ENCODE data around the gene RGS9BP.
"Not testable (repeated sequence)": the region's sequence is repeated elsewhere in the genome, so short reads cannot be mapped to it uniquely, and the experiment has no call there.

RGS9BP gene

DNA sequence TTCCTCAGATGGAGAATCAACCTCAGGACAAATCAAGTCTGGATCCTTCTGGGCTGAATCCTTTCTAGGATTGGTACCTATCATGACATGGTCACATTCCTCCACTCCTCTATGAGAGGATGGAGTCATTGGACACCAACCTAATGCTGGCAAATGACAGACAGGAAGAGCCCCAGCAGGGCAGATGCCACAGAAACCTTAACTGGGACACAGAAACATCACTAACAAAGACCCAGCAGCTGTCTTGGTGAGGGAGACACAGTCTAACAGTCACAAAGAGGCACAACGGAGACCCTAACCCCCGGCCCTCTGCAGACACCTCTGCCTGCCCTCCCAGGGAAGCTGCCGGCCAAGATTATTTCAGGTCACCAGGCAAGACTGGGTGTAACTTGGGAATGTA is 2.8 kb upstream of the RGS9BP start:
- DNase-seq: no peak

DNA sequence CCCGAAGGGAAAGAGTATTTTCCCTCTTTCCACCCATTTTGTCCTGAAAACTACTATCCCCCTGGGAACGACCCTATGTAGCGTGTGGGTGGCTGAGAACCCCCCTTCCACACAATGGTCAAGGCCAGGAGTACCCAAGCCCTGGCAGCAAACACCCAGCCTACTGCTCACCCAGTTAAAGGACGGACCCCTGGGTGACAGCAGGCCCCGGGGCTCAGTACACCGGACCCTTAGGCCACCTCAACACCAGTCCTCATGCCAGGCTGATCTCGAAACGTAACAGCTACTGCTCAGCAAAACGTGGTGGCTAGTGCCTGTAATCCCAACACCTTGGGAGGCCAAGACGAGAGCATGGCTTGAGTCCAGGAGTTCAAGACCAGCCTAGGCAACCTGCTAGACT is 2.1 kb upstream of the RGS9BP start:
- DNase-seq: no peak

DNA sequence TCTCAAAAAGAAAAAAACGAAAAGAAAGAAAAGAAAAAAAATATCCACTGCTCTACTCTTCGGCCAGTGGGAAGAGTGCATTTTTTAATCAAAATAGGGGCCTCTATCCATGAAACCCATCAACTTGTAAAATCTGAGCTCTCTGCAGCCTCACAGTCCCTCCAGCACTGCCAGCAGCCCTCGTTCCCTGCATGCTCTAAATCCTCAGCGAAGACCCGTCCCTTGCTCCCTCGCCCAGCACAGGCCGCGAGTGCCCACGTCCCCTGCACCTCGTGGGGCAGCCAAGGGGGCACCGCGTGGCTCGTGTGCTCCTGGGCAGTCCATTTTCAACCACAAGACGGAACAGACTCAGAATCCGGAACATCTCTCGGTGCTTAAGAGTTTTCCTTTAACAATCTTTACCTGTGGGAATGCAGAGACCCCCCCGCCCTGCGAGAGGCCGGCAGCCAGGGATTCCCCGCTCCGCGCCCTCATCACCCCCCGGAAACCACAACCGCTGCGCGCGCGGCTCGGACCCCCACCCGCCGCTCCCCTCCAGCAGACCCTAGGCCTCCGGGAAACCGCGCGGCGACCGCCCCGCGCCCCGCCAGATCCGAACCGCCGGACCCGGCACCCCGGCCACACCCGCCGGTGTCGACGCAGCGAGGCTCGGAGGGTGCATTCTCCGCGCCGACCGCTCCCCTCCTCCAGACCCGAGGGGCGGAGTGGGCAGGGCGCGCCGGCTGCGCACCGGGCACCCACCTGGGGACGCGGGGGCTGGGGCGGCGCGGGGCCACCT is 1.3 kb upstream of the RGS9BP start:
- DNase-seq: no peak

DNA sequence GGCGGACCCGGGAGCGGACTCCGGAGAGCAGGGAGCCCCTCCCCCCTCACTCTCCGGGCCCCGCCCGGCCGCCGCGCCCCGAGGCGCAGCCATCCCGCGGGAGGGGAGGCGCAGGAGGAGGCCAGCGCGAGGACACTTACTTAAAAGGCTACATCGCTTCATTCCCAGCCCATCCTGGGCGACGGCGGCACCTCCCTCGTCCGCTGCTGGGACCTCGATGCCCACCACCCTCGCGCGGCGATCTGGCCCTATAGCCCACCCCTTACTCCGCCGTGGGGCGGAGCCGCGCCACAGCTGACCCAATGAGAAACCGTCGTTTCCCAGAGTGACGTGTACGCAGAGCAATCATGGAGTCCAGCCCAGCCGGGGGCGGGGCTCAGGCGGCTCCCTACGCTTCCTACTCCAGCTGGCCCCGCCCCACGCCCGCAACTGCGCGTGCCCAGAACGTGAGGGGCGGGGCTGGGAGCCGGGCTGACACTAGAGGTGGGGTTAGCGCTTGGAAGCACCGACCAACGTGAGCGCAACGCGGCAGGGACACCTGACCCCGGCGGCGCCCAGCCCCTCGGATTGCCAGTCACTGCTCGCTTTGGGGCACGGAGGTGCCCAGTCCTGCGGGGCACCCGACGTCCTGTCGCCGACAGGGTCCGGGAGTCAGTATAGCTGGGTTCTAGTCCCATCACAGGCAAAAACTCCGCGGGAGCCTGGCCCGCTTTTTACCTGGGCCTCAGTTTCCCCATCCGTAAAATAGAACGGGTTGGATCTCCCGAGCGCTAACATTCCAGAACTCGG is 523 bp upstream of the RGS9BP start, which contains the start of gene ANKRD27:
Gene ANKRD27, minus strand, starts transcription at position 250 of the 789 bp plus-strand sequence. CDS start 16,165 bp downstream, outside the sequence.
- DNase-seq: peak; percentile 97

DNA sequence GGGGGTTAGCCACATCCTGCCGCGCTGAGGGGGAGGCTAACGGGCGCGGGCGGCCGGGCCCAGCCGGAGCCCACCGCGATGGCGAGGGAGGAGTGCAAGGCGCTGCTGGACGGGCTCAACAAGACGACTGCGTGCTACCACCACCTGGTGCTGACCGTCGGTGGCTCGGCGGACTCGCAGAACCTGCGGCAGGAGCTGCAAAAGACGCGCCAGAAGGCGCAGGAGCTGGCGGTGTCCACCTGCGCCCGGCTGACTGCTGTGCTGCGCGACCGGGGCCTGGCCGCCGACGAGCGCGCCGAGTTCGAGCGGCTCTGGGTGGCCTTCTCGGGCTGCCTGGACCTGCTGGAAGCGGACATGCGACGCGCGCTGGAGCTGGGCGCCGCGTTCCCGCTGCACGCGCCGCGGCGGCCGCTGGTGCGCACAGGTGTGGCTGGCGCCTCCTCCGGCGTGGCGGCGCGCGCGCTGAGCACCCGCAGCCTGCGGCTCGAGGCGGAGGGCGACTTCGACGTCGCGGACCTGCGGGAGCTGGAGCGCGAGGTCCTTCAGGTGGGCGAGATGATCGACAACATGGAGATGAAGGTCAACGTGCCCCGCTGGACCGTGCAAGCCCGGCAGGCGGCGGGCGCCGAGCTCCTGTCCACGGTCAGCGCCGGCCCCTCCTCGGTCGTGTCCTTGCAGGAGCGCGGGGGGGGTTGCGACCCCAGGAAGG is 692 bp downstream of the RGS9BP start:
- peak; percentile 30 for DNase-seq

DNA sequence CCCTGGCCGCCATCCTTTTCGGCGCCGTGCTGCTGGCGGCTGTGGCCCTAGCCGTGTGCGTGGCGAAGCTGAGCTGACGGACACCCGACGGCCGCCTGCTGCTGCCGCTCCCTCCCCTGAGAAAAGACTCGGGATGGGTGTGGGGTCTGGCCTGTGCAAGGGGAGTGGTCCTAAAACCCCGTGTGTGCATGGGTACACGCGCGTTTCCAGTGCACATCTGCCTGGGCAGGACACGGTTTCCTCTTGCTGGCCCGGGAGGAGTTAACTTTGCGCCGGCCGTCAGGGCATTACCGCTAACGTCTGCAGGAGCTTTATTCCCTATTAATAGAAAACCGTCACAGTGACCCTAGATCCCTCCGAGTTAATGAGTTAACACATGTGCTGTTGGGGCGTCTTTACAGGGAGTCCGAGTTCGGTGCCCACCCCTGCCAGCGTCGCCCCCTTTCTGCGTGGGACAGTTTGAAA is 1.3 kb downstream of the RGS9BP start:
- DNase-seq: no peak

DNA sequence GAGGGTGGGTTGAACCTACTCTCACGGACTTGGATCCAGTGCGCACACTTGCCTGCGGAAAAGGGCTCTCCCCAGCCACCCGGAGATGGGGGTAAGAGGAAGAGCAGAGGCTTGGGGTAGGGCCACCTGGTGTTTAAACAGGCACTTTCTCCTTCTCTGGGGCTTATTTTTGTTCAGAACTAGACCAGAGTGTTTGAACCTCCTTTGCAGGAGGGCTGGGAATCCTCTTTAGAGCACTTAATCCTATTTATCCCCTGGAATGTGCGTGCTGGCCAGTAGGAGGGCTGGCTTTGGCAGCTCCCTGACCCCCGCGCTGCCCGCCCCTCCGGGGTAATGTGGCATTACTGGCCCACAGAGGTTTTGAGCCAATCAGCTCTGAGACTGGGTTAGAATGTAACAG is 2.0 kb downstream of the RGS9BP start:
- DNase-seq: no peak

DNA sequence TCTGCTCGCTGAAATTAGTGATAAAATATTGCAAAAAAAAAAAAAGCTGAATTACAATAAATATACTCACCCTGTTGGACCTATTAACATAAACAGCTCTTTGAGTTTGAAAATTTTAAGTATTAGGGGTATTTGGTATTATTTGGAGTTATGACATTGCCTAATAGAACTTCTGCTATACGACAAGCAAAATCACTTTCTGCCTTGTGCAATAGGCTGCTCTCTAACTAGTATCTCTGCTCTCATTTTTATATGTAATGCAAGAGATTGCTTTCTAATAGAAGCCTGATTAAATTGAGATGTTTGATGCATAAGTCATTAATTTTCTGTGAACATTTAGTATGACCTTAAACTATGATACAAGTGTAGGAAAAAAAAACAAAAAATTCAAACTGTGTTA is 5.3 kb downstream of the RGS9BP start:
- DNase-seq: no peak

DNA sequence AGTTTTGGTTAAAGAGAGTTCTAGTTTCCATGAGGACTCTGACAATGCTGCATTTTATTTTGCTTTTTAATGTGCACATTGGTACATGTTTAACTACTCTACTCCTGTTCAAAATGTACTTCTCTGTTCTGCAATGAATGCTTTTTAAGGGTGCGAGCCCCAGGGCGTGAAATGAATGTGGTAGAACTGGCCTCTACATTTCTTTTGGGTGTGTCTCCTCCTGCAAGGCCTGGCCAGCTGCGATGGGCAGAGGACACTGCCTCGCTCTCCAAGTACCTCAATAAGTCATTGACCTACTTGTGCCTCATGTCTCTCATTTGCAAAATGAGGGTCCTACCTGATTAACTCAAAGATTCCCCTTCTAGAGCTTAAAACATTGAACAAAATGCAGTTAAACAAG is 6.7 kb downstream of the RGS9BP start:
- no peak for DNase-seq

DNA sequence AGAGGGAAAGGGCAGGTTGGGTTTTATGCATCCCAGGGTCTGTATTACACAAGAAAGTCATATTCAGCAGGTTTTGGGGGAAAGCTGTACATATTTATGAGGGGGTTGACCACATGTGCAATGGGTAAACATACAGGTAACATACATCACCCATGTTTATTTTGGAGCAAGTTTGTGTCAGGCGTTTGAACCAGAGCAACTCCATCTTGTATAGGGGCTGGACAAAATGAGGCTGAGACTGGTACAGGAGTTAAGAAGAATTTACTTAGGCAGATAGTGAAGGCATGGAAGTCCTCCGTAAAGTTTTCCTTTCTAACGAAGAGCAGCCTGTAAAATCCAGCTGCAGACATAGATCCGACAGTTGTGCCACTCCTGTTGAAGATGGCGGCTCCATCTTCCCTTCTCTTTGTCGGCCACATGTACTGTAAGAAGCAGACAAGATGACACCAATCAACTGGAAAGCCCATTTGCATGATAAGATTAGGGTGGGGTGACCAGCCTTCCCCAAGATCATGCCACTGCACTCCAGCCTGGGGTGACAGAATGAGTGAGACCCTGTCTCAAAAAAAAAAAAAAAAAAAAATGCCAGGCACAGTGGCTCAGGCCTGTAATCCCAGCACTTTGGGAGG is 11.3 kb downstream of the RGS9BP start:
- no peak for DNase-seq

DNA sequence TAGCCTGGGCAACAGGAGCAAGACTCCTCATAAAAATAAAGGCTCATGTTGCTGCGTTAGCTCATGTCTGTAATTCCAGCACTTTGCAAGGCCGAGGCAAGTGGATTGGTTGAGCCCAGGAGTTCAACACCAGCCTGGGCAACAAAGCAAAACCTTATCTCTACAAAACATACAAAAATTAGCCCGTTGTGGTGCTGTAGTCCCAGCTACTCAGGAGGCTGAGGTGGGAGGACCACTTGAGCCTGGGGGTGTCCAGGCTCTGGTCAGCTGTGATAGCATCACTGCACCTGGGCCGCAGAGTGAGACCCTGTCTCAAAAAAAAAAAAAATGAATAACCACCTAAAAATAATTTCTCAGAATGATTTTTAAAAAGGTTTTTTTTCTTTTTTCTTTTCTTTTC is 12.0 kb downstream of the RGS9BP start:
- DNase-seq: no peak

DNA sequence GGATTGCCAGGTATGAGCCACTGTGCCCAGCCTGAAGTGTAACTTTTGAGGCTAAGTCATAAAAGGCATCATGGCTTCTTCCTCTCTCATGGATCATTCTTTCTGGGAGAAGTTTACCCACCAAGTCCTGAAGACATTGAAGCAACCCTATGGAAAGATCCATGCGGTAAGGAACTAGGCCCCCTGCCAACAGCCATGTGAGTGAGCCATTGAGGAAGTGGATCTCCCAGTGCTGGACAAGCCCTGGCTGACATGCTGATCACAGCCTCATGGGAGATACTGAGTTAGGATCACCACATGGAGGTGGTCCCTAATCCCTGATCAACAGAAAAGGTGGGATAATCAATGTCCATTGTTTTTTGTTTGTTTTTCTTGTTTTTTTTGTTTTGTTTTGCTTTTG is 12.7 kb downstream of the RGS9BP start:
- DNase-seq: no peak

DNA sequence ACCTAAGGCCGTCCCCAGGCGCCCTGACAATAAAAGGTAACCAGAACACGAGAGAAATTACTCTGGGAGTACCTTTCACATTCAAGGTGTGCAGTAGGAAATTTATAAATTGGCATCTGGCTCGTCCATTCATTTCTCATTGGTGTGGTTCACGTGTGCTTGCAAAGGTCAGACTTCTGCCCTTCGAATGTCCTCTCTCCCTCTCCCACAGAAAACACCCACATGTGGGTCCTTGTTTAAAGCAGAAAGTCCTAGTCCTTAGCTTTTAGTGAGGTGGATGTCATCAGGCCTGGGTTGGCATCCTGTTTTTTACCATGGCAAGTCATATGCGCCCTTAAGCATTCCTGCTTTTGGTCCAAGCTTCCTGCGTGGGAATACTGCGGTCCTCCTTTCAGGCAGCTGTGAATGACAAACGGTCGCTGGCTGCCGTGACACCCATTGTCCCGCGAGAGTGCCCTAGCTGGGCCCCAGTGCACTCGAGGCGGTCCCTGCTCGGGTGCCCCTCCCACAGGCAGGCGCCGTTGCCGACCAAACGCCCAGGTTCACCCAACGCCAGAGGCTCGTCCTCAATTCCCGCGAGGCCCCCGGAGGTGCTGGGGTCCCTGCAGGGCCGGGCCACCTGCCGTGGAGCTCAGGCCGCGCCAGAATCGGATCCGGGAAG is 15.8 kb downstream of the RGS9BP start, which contains the start of gene NUDT19:
Gene NUDT19, plus strand, starts transcription at position 531 of the 661 bp plus-strand sequence. CDS start 140 bp downstream, outside the sequence.
- DNase-seq: peak; percentile 82

DNA sequence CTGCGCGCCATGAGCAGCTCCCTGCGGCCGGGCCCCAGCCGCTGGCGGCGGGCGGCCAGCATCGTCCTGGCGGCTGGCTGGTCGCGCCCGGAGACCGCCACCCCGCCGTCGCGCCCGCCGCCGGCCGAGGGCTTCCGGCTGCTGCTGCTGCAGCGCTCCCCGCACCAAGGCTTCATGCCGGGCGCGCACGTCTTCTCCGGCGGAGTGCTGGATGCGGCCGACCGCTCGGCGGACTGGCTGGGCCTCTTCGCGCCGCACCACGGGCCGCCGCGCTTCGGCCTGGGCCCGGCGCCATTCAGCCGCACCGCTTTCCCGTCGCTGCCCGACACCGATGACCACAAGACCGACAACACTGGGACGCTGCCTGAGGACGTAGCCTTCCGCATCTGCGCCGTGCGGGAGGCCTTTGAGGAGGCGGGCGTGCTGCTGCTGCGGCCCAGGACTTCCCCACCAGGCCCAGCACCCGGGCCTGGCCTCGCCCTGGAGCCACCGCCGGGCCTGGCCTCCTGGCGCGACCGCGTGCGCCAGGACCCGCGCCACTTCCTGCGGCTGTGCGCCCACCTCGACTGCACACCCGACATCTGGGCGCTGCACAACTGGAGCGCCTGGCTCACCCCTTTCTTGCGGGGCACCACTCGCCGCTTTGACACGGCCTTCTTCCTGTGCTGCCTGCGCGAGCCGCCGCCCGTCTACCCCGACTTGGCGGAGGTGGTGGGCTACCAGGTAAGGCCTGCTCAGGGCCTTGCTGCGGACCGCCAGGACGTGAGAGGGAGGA is 16.5 kb downstream of the RGS9BP start:
- peak; percentile 63 for DNase-seq

DNA sequence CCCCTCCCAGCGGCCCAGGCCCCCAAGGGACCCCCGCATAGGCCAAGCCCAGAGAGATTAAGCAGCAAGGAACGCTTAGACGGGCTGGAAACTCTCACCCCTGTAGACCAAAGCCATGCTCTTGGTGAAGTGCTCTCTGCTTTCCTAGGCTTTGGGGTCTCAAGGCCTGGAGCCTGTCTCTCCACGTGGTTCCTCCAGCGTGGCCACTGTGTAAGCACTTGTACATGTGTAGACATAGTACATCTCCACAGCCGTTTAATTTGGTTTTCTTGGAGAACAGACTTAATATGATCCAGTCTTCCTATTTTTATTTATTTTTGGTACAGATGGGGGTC is 17.0 kb downstream of the RGS9BP start:
- DNase-seq: no peak

DNA sequence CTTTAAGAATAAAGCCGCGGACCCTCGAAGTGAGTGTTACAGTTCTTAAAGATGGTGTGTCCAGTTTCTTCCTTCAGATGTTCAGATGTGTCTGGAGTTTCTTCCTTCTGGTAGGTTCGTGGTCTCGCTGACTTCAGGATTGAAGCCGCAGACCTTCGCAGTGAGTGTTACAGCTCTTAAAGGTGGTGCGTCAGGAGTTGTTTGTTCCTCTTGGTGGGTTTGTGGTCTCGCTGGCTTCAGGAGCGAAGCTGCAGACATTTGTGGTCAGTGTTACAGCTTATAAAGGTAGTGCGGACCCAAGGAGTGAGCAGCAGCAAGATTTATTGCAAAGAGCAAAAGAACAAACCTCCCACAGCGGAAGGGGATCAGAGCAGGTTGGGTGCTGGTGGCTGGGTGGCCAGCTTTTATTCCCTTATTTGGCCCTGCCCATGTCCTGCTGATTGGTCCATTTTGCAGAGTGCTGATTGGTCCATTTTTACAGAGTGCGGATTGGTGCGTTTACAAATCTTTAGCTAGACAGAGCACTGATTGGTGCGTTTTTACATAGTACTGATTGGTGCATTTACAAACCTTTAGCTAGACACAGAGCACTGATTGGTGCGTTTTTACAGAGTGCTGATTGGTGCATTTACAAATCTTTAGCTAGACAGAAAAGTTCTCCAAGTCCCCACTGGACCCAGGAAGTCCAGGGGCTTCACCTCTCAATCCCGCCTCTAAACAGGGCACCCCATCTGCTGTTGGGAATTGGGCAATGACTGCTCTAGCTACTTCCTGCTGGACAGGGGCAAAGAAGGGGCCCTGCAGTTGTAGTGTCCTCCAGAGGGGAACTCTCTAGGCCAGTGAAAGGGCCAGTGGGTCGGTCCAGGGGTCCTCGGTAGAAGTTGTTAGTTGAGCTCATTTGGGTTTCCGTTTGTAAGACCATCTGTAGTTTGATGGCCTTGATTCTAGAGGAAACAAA is 17.8 kb downstream of the RGS9BP start:
- peak; percentile 50 for DNase-seq

DNA sequence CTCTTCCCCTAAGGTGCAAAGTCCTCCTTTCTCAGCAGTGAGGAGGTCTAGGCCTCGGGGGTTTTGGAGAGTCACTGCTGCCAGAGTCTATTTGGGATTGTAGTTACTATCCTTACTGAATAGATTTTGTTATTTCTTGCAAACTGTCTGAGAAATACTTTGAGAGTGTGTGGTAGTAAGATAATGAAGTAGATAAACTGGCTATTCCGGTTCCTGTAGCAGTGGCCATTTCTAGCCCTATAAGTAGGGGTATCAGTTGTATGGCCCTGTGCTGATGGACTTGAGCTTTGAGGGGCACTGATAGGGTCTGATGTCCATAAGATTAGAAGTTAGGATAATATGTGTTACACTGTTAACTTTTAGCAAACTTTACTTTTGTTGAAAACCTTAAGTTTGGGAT is 18.7 kb downstream of the RGS9BP start:
- DNase-seq: not testable (repeated sequence)

DNA sequence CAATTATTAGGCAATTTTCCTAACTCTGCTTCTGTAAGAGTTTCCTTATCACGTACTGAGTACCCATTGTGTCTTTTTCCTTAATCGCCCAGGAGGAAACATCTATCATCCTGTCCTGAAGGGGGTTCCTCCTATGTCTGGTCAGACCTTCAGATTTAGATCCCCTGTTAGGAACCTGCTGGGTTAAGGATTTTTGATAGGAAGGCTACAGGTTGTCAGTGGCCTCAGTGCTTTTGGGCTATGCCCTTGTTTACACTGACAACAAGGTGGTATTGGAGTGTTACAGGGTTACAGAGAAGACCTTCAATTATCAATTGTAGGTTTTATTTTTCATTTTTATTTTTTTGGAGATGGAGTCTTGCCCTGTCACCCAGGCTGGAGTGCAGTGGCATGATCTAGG is 19.2 kb downstream of the RGS9BP start:
- not testable (repeated sequence) for DNase-seq

DNA sequence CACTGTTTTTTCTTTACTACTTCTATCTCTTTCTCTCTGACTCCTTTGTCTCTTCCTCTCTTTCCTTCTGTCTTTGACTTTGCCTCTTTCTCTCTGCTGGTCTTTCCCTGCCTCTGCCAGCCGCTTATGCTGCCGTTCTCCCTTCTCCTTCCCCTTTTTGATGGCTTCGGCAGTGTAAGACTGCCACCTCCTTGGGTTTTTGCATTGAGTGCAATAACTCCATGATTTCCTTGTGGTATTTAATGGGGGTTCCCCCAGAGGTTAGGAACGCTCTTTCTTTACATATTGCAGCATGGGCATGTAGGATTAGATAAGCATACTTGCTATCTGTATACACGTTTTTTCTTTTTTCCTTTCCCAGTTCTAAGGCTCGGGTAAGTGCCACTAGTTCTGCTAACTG is 19.9 kb downstream of the RGS9BP start:
- not testable (repeated sequence) for DNase-seq

DNA sequence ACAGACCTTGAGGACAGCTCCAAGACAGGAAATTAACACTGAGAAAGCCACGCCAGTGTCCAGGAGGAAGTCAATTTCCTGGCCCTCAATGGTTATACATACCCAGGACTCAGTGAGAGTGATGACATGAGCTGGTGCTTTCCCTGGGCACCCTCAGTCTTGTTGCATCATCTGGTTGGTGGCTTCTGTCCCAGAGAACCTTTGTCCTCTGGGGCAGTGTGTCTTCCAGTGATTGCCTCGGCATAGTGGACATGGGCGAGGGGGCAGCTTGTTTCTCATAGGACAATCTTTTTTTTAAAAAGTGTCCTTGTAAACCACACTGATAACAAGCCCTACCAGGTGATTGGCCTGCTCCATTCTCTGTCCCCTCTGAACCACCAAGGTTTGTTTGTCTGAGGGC is 21.1 kb downstream of the RGS9BP start:
- not testable (repeated sequence) for DNase-seq
